Fibroblast of lung (primary cell): ENCODE measurements around the gene ECHDC1.

Source experiments
- EZH2 ChIP-seq: IDR thresholded peaks from 2 replicates; pipeline ENCODE4 v1.5.1; 2012; ENCODE audit warnings: low read length, control low read depth, mild to moderate bottlenecking; ENCODE audit errors: missing control alignments
- TF ChIP-seq, protein P1 (sequence below), 2 donors: IDR thresholded peaks in 1 of 2; conservative IDR thresholded peaks in 1 of 2; 1 replicate in 1 of 2; 2 replicates in 1 of 2; pipeline ENCODE4 v1.5.1; 2011 to 2012; ENCODE audit warnings: low read length in 2 of 2, control low read depth in 1 of 2, inconsistent platforms in 1 of 2, low read depth in 1 of 2, mild to moderate bottlenecking in 1 of 2

DNA sequence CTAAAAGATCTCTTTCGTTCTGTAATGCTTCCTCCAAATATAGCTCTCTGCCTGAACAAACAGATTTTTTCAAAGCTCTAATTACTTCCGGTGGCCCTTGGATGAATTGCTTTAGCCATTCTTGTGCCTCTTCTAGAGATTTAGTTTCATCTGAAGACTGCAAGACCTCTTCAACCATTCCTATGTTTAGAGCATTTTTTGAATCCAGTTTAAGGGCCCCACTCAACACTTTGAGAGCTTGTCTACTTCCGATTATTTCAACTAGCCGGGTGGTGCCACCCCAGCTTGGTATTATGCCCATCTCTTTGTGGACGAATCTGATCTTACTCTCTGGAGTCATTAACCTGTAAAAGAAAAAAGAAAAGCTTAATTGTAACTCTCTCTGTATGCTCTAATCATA, 53.5 kb downstream of the ECHDC1 start:
- TF ChIP-seq, protein P1, sequence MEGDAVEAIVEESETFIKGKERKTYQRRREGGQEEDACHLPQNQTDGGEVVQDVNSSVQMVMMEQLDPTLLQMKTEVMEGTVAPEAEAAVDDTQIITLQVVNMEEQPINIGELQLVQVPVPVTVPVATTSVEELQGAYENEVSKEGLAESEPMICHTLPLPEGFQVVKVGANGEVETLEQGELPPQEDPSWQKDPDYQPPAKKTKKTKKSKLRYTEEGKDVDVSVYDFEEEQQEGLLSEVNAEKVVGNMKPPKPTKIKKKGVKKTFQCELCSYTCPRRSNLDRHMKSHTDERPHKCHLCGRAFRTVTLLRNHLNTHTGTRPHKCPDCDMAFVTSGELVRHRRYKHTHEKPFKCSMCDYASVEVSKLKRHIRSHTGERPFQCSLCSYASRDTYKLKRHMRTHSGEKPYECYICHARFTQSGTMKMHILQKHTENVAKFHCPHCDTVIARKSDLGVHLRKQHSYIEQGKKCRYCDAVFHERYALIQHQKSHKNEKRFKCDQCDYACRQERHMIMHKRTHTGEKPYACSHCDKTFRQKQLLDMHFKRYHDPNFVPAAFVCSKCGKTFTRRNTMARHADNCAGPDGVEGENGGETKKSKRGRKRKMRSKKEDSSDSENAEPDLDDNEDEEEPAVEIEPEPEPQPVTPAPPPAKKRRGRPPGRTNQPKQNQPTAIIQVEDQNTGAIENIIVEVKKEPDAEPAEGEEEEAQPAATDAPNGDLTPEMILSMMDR (conservative IDR thresholded peaks at IDR 0.05 in 1 of 2, IDR thresholded peaks at IDR 0.05 in 1 of 2; ENCODE audit: low read depth in 1 of 2, low read length in 2 of 2): no peak
- no peak for TF ChIP-seq EZH2
